Esophagus squamous epithelium (tissue), 5 donors: ENCODE results near the gene FCRL1. TPM values are rescaled to one million over a fixed set of nuclear protein-coding genes. Genes with fewer than 3 reads are reported as not detected.

Experiments used
- DNase-seq: peaks from one replicate; lab custom pipeline; 2025; lab: John Stamatoyannopoulos, UW
- H3K27ac ChIP-seq, 4 donors: fragments of 200-600 bp; sonication (generic); one replicate each; pipeline ENCODE4 v1.5.1; 2016 to 2019; ENCODE audit warnings: mild to moderate bottlenecking in 1 of 4
- H3K27me3 ChIP-seq, 4 donors: fragments of 200-600 bp; sonication (generic); 1 replicate in 3 of 4; 2 replicates in 1 of 4; pipeline versions ENCODE4 v1.5.1 to v1.6.0; 2017 to 2021; ENCODE audit warnings: antibody characterized with exemption in 1 of 4
- H3K36me3 ChIP-seq, 3 donors: fragments of 200-600 bp; sonication (generic); one replicate each; pipeline ENCODE4 v1.5.1; 2016 to 2019
- H3K4me1 ChIP-seq, 3 donors: fragments of 200-600 bp; sonication (generic); one replicate each; pipeline ENCODE4 v1.5.1; 2017 to 2019
- H3K4me3 ChIP-seq, 4 donors: fragments of 200-600 bp; sonication (generic); 1 replicate in 3 of 4; 2 replicates in 1 of 4; pipeline ENCODE4 v1.5.1; 2016 to 2019; ENCODE audit warnings: mild to moderate bottlenecking in 2 of 4, moderate library complexity in 1 of 4
- H3K9me3 ChIP-seq, 3 donors: fragments of 200-600 bp; sonication (generic); one replicate each; pipeline ENCODE4 v1.5.1; 2016 to 2019
- CTCF ChIP-seq, 6 experiments: fragments of 450-650 bp in 4 of 6; fragments of 200-600 bp in 2 of 6; sonication (generic) in 2 of 6; IDR thresholded peaks; one replicate each; pipeline ENCODE4 v1.5.1; 2016 to 2019; ENCODE audit warnings: antibody characterized with exemption in 6 of 6, mild to moderate bottlenecking in 4 of 6, moderate library complexity in 4 of 6
- POLR2A ChIP-seq, 4 donors: fragments of 450-650 bp; IDR thresholded peaks; one replicate each; pipeline ENCODE4 v1.6.1; 2017; ENCODE audit warnings: antibody characterized with exemption in 4 of 4, mild to moderate bottlenecking in 4 of 4, moderate library complexity in 3 of 4
- WGBS, 2 donors: methylation state at CpG; one replicate each; pipeline ENCODE4 v1.1.5; 2018; 5-methylcytosine and 5-hydroxymethylcytosine counted together
- intact Hi-C: fragments of 100-400 bp; cut with DNase I; formaldehyde crosslinking; loops from one replicate; pipeline ENCODE4 v1.15.0; 2022
- total RNA-seq, 4 donors: library from RNA; depleted of rRNA; stranded (reverse); fragments of >200 nt; gene quantifications; one replicate each; pipeline ENCODE4 v1.1.0, GENCODE V29; 2016
- donor health status: DM: yes; HTN: yes; CAD: no.

The FCRL1 gene, protein sequence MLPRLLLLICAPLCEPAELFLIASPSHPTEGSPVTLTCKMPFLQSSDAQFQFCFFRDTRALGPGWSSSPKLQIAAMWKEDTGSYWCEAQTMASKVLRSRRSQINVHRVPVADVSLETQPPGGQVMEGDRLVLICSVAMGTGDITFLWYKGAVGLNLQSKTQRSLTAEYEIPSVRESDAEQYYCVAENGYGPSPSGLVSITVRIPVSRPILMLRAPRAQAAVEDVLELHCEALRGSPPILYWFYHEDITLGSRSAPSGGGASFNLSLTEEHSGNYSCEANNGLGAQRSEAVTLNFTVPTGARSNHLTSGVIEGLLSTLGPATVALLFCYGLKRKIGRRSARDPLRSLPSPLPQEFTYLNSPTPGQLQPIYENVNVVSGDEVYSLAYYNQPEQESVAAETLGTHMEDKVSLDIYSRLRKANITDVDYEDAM
- total RNA-seq: not detected

DNA sequence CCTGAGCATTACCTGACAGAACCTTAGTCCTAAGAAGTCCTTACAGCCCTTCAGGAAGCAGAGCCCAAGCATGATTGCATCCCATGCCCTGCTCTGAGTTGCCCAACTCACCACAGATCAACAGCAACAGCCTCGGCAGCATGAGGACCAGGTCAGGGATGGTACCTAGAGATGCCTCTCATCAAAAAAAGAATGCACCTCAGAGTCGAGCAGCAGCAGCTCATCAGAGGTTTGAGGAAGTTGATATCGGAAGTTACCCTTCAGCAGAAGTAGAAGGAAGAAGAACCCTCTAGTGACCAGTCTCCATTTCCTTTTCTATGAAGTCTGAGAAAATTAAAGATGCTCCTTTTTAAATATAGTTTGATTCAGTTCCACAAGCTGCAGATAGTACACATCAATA lies at the start of gene FCRL1:
FCRL1 (minus strand) TSS at position 225 of the 400 bp plus-strand sequence; CDS start at position 142, 83 bp downstream.
- Histone ChIP-seq H3K9me3 (no peaks in the 10 kb centered on the region), H3K27ac (no peak within 1 kb of the TSS), H3K27me3 (no peaks in the 10 kb centered on the region), H3K4me3 (no peak within 1 kb of the TSS), H3K4me1 (no peaks in the 10 kb centered on the region), H3K36me3 (no peaks in the 10 kb centered on the region)
- 57 to 61% methylated on average over 2 of the region's 3 CpGs for WGBS, 2 donors
- no peak for DNase-seq
- intact Hi-C loops: no loop called here
- TF ChIP-seq CTCF (IDR thresholded peaks at IDR 0.05) (no peak), POLR2A (IDR thresholded peaks at IDR 0.05) (no peak)

GRCh38 chr1:157868654-157869053 lies 48.7 kb upstream of the FCRL1 start:
- H3K4me3 ChIP-seq: no peak overlapping the region
- no peaks in the 10 kb centered on the region for H3K9me3 ChIP-seq
- H3K36me3 ChIP-seq: no peaks in the 10 kb centered on the region
- 69 to 80% methylated on average over 1 of the region's 1 CpG for WGBS, 2 donors
- no peaks in the 10 kb centered on the region for H3K27me3 ChIP-seq
- H3K27ac ChIP-seq: no peak overlapping the region
- no peak for DNase-seq
- TF ChIP-seq CTCF (IDR thresholded peaks at IDR 0.05) (no peak), POLR2A (IDR thresholded peaks at IDR 0.05) (no peak)
- intact Hi-C loops: no loop called here
- H3K4me1 ChIP-seq: no peaks in the 10 kb centered on the region

GRCh38 chr1:157862114-157863070 lies 42.5 kb upstream of the FCRL1 start:
- H3K4me3 ChIP-seq: no peak overlapping the region
- H3K36me3 ChIP-seq: no peaks in the 10 kb centered on the region
- TF ChIP-seq POLR2A (IDR thresholded peaks at IDR 0.05) (no peak), CTCF (IDR thresholded peaks at IDR 0.05) (no peak)
- H3K4me1 ChIP-seq: no peaks in the 10 kb centered on the region
- no peaks in the 10 kb centered on the region for H3K9me3 ChIP-seq
- no peaks in the 10 kb centered on the region for H3K27me3 ChIP-seq
- WGBS, 2 donors: 70% methylated on average over 6 of the region's 6 CpGs
- no peak for DNase-seq
- H3K27ac ChIP-seq: no peak overlapping the region
- intact Hi-C loops: no loop called here

GRCh38 chr1:157856538-157856937 lies 36.6 kb upstream of the FCRL1 start:
- TF ChIP-seq POLR2A (IDR thresholded peaks at IDR 0.05) (no peak), CTCF (IDR thresholded peaks at IDR 0.05) (no peak)
- no peaks in the 10 kb centered on the region for H3K27me3 ChIP-seq
- H3K4me3 ChIP-seq: no peak overlapping the region
- no peaks in the 10 kb centered on the region for H3K36me3 ChIP-seq
- intact Hi-C loops: no loop called here
- H3K4me1 ChIP-seq: no peaks in the 10 kb centered on the region
- H3K27ac ChIP-seq: no peak overlapping the region
- WGBS, 2 donors: 75 to 76% methylated on average over 2 of the region's 2 CpGs
- DNase-seq: no peak
- H3K9me3 ChIP-seq: no peaks in the 10 kb centered on the region
